ENCODE data around the gene DPP10. TPM values are rescaled to one million over a fixed set of nuclear protein-coding genes. Genes with fewer than 3 reads are reported as not detected.

DPP10 gene
- total RNA-seq, 4 donors from 2014 or later, result 1.9 to 8.3 (median 2.9) TPM

DNA sequence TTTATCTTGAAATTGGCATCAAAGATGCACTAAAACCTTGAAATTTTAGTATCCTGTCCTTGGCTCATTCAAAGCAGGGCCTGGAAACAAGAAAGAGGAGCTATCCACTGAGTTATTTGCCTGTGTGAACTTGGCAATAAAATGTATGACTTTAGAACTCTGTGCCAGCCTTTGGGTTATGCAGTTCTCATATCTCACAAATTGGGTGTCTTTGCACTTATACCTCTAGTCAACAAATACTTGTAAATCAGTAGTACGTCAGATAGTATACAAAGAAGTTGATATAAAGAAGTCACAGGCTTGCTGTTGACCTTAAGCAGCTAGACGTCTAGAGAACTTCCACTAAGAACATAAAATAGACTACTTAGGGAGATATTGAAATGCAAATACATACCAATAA, 1331.9 kb downstream of the DPP10 start:
- no peaks in the 10 kb centered on the region for H3K36me3 ChIP-seq
- no peaks in the 10 kb centered on the region for H3K27me3 ChIP-seq
- no peaks in the 10 kb centered on the region for H3K9me3 ChIP-seq
- DNase-seq, result no peak
- TF ChIP-seq, protein P1, sequence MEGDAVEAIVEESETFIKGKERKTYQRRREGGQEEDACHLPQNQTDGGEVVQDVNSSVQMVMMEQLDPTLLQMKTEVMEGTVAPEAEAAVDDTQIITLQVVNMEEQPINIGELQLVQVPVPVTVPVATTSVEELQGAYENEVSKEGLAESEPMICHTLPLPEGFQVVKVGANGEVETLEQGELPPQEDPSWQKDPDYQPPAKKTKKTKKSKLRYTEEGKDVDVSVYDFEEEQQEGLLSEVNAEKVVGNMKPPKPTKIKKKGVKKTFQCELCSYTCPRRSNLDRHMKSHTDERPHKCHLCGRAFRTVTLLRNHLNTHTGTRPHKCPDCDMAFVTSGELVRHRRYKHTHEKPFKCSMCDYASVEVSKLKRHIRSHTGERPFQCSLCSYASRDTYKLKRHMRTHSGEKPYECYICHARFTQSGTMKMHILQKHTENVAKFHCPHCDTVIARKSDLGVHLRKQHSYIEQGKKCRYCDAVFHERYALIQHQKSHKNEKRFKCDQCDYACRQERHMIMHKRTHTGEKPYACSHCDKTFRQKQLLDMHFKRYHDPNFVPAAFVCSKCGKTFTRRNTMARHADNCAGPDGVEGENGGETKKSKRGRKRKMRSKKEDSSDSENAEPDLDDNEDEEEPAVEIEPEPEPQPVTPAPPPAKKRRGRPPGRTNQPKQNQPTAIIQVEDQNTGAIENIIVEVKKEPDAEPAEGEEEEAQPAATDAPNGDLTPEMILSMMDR (IDR thresholded peaks at IDR 0.05), result no peak
- TF ChIP-seq POLR2A (IDR thresholded peaks at IDR 0.05), result no peak
- H3K4me3 ChIP-seq, result no peak overlapping the region
- H3K27ac ChIP-seq, result no peak overlapping the region
- H3K4me1 ChIP-seq, result no peaks in the 10 kb centered on the region

DNA sequence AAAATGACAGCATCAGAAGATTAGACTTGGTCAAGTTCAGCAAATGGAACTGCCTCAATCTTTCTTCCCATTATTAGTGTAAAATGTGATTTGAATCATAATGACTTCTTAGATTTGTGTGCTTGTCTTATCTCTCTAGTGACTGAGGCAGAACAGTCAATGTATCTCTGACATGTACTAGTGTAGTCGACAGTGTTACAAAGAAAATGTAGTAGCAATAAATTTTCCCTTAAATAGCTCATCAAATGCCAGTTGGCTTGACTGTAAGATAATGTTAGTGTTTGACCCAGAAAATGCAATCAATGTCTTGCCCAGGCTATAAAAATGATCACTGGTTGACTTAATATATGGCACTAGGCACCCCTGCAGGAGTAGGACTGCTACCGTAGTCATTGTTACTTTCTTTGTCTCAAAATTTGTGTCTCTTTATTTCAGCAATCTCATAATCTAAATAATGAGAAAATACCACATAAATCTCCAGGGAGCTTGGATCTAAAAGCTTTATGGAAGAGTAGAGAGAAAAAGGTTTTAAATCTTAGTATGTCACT, 1336.7 kb downstream of the DPP10 start:
- Histone ChIP-seq H3K27me3 (no peaks in the 10 kb centered on the region), H3K4me3 (no peak overlapping the region), H3K4me1 (no peaks in the 10 kb centered on the region), H3K9me3 (no peaks in the 10 kb centered on the region), H3K27ac (no peak overlapping the region), H3K36me3 (no peaks in the 10 kb centered on the region)
- no peak for DNase-seq
- no peak for TF ChIP-seq POLR2A (IDR thresholded peaks at IDR 0.05)
- TF ChIP-seq, protein P1 (IDR thresholded peaks at IDR 0.05), result no peak

DNA sequence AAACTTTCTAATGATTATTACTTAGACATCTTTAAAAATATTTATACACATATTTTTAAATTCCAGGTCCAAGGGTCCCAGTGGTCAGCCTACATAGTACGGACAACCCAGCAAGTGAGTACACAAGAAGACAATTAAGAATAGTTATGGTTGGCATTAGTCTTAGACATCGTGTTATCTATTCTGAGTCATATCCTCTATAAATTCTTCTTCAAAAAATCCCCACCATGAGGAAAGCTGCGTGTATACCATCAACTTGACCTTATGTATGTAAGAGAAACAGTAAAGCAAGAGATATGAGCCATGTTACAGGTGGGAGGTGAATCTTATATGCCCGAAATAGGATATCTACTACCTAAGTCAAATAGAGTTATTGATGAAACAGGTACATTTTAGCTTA, 1339.8 kb downstream of the DPP10 start:
- no peak overlapping the region for H3K27ac ChIP-seq
- H3K27me3 ChIP-seq, result no peaks in the 10 kb centered on the region
- DNase-seq, result no peak
- no peak overlapping the region for H3K4me3 ChIP-seq
- no peak for TF ChIP-seq POLR2A (IDR thresholded peaks at IDR 0.05)
- H3K9me3 ChIP-seq, result no peaks in the 10 kb centered on the region
- H3K36me3 ChIP-seq, result no peaks in the 10 kb centered on the region
- H3K4me1 ChIP-seq, result no peaks in the 10 kb centered on the region

DNA sequence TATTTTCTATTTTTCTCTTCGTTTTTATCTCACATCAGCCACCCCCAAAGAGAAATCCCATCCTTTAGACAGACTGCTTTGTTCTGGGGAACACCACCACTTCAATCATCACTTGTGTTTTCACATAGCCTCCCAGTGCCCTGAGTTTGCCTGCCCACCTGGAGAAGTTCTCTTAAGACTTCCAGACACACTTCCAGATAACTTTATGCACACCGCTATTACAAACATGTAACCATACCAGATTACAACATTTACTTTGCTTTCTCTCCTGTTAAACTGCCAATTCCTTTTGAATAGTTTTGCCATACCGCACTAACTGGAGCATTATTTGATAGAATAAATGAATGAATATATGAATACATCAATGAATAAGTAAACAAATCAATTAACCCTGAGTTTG, 1353.6 kb downstream of the DPP10 start:
- no peak for TF ChIP-seq POLR2A (IDR thresholded peaks at IDR 0.05)
- TF ChIP-seq, protein P1 (IDR thresholded peaks at IDR 0.05), result no peak
- no peak overlapping the region for H3K4me3 ChIP-seq

GRCh38 chr2:115807276-115807675, 1364.8 kb downstream of the DPP10 start:
- no peak for TF ChIP-seq POLR2A (IDR thresholded peaks at IDR 0.05)
- TF ChIP-seq, protein P1 (IDR thresholded peaks at IDR 0.05), result no peak
- Histone ChIP-seq H3K9me3 (no peaks in the 10 kb centered on the region), H3K27me3 (no peaks in the 10 kb centered on the region), H3K4me1 (no peaks in the 10 kb centered on the region), H3K4me3 (no peak overlapping the region), H3K36me3 (no peaks in the 10 kb centered on the region), H3K27ac (no peak overlapping the region)
- no peak for DNase-seq

More for the DNA sequence above, 1353.6 kb downstream of the DPP10 start:
- Histone ChIP-seq H3K36me3 (no peaks in the 10 kb centered on the region), H3K4me1 (no peaks in the 10 kb centered on the region), H3K27ac (no peak overlapping the region), H3K27me3 (no peaks in the 10 kb centered on the region), H3K9me3 (no peaks in the 10 kb centered on the region)
- no peak for DNase-seq

DNA sequence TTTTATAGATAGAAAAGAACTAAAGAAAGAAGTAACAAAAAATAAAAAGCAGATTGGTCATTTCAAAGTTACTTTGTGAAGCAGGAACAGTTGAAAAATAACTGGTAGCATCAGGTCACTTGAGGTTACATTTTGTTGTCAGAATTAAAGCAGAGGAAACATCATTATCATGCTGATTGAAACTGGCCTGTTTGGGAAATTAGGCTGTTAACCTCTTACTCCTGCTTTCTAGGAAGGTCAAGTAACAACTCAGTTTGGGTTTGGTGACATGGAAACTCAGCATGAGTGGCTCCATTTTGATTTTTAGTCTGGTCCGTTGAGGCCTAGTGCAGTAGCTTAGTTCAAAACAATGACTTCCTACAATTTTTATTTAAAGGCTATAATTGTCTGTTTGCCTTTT, 1383.5 kb downstream of the DPP10 start:
- no peaks in the 10 kb centered on the region for H3K9me3 ChIP-seq
- no peak overlapping the region for H3K4me3 ChIP-seq
- no peak overlapping the region for H3K27ac ChIP-seq
- no peaks in the 10 kb centered on the region for H3K27me3 ChIP-seq
- H3K36me3 ChIP-seq, result no peaks in the 10 kb centered on the region
- TF ChIP-seq POLR2A (IDR thresholded peaks at IDR 0.05), result no peak
- TF ChIP-seq, protein P1 (IDR thresholded peaks at IDR 0.05), result no peak
- no peaks in the 10 kb centered on the region for H3K4me1 ChIP-seq
- DNase-seq, result no peak
